ENCODE data around the gene SIX1. TPM values are rescaled to one million over a fixed set of nuclear protein-coding genes. Genes with fewer than 3 reads are reported as not detected.
A peak's percentile ranks its signal among the peaks of the same experiment; 100 is the strongest.

Gene SIX1
- total RNA-seq, 1 experiment from 2014 or later, result 0.59 TPM

GRCh38 chr14:60618241-60618640 lies 31.0 kb downstream of the SIX1 start (continued):
- TF ChIP-seq MAX (CRISPR knock-in tag; IDR thresholded peaks at IDR 0.05), result no peak
- TF ChIP-seq MLX (CRISPR knock-in tag; IDR thresholded peaks at IDR 0.05), result no peak
- no peak for TF ChIP-seq FOXP4 (CRISPR knock-in tag; IDR thresholded peaks at IDR 0.05)

- POLR2A ChIA-PET, result no interaction called here
- Mint-ChIP-seq H3K27ac (peak overlapping the region; percentile 4; the same call in 1 of the 2 replicates), H3K36me3 (0 out of 2 replicates have a peak, but pooled peaks cover 2% of the 10 kb centered on the region), H3K4me3 (no peak overlapping the region), H3K4me1 (peaks cover 27% of the 10 kb centered on the region), H3K9me3 (peaks cover 14% of the 10 kb centered on the region), H3K27me3 (ENCODE audit: low read depth) (no peaks in the 10 kb centered on the region; the same call in 1 of the 2 replicates)
- no peak for DNase-seq (ENCODE audit: low spot score)
- peak; percentile 61 for ATAC-seq
- CTCF ChIA-PET, result no interaction called here
- TF ChIP-seq PRDM15 (CRISPR knock-in tag; IDR thresholded peaks at IDR 0.05) (peak; percentile 91), FOXK1 (CRISPR knock-in tag; IDR thresholded peaks at IDR 0.05) (no peak), SMAD3 (CRISPR knock-in tag; IDR thresholded peaks at IDR 0.05; ENCODE audit: borderline replicate concordance) (no peak)
Observed at GRCh38 chr14:60616461-60616959, 32.8 kb downstream of the SIX1 start.

- Mint-ChIP-seq H3K9me3 (peaks cover 13% of the 10 kb centered on the region), H3K27me3 (ENCODE audit: low read depth) (peaks cover 5% of the 10 kb centered on the region; the same call in 1 of the 2 replicates), H3K36me3 (peaks cover 6% of the 10 kb centered on the region), H3K4me1 (peaks cover 16% of the 10 kb centered on the region), H3K4me3 (no peak overlapping the region), H3K27ac (no peak overlapping the region)
- TF ChIP-seq ATF3 (CRISPR knock-in tag; conservative IDR thresholded peaks at IDR 0.05), result no peak
- TF ChIP-seq PREB (CRISPR knock-in tag; IDR thresholded peaks at IDR 0.05; ENCODE audit: borderline replicate concordance), result no peak
- TF ChIP-seq KAT7 (CRISPR knock-in tag; IDR thresholded peaks at IDR 0.05; ENCODE audit: borderline replicate concordance), result no peak
- no peak for TF ChIP-seq ERG (CRISPR knock-in tag; IDR thresholded peaks at IDR 0.05)
- no peak for TF ChIP-seq ZNF219 (CRISPR knock-in tag; IDR thresholded peaks at IDR 0.05; ENCODE audit: borderline replicate concordance)
- TF ChIP-seq FOXK1 (CRISPR knock-in tag; IDR thresholded peaks at IDR 0.05), result no peak
- no peak for TF ChIP-seq PRRX2 (CRISPR knock-in tag; IDR thresholded peaks at IDR 0.05)
- no peak for TF ChIP-seq RELA (CRISPR knock-in tag; IDR thresholded peaks at IDR 0.05; ENCODE audit: borderline replicate concordance)
- TF ChIP-seq IRF2 (CRISPR knock-in tag; IDR thresholded peaks at IDR 0.05; ENCODE audit: borderline replicate concordance, low read depth), result no peak
- TF ChIP-seq SP1 (CRISPR knock-in tag; conservative IDR thresholded peaks at IDR 0.05), result no peak
- TF ChIP-seq MYBL2 (CRISPR knock-in tag; IDR thresholded peaks at IDR 0.05), result no peak
- no peak for TF ChIP-seq MAX (CRISPR knock-in tag; IDR thresholded peaks at IDR 0.05)
- ATAC-seq (no peak), DNase-seq (ENCODE audit: low spot score) (no peak)
- CTCF ChIA-PET, result no interaction called here
- POLR2A ChIA-PET, result no interaction called here
Observed at GRCh38 chr14:60602291-60602690, 47.0 kb downstream of the SIX1 start.

Measured in WTC11 (cell line).